Right hindlimb (tissue), 1 donor: Measurements from ENCODE around the gene VSTM5.
"Not testable (repeated sequence)": the region's sequence is repeated elsewhere in the genome, so short reads cannot be mapped to it uniquely, and the experiment has no call there.

Source experiments
- DNase-seq: peaks from one replicate; pipeline ENCODE4 v3.0.0-alpha.2; 2018

The VSTM5 gene

DNA sequence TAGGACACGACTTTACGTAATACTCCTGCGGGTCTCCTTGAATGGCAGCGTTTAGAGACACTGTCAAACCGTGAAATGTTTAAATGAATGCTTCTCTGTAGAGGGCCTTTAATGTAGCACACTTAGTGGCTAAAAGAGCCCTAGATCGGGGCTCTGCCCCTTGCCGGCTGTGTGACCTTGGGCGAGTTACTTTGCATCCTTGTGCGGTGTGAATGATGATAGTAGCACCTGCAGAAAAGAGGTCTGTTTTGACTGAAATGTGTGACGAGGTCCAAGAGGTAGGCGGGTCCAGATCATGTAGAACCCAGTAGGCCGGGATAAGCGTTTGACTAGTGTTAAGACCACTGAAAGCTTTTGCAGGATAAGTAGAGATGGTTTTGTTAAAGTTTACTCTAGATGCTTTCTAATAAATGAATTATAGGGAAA is 65.5 kb downstream of the VSTM5 start:
- DNase-seq: no peak

DNA sequence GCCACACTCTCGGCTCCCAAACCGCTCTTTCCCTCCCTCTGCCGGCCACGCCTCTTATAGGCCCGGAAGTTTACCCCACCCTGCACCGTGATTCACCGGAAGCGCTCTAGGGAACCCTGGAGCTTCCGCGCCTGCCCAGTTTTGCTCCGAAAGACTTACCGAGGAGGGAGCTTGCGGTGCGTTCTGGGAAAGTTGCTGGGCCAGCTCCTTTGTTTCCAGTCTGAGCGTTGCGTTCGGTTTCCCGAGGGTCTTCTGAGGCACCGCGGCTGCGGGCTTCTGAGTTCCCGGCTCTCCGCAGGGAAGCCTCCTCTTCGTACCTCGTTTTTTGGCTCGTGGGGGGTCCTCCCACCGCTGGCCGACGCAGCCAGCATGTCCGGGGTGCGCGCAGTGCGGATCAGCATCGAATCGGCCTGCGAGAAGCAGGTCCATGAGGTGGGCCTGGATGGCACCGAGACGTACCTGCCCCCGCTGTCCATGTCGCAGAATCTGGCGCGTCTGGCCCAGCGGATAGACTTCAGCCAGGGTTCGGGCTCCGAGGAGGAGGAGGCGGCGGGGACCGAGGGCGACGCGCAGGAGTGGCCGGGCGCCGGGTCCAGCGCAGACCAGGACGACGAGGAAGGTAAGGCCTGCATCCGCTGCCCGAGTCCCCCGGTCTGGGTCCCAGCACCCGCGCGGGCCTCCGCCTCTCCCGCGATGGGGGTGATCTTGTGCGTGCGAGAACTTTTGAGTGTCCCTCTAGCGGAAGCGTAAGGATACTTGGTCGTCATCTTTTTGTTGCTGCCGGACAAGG is 66.1 kb downstream of the VSTM5 start, which contains the start of gene MED17:
TSS of gene MED17 (plus strand) at position 138 of the 790 bp plus-strand sequence. CDS start at position 370, 232 bp downstream.
- peak; percentile 96 for DNase-seq

GRCh38 chr11:93783765-93784144 is 66.7 kb downstream of the VSTM5 start:
- no peak for DNase-seq

DNA sequence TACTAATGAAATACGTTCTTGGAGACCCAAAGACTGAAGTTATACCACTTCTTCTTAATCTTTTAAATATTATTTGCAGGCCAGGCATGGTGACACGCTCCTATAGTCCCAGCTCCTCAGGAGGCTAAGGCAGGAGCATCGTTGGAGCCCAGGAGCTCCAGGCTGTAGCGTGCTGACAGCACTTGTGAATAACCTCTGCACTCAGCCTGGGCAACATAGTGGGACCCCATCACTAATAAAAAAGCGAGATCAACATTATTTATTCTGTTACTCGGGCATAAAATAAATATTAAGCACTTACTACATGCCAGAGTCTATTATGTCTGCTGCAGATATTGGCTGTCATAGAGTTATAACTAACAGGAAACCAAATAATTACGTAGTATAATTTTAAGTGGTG is 67.1 kb downstream of the VSTM5 start:
- no peak for DNase-seq

- no peak for DNase-seq
These were observed 75.1 kb downstream of the VSTM5 start for GRCh38 chr11:93775289-93775688.

GRCh38 chr11:93774560-93774959 is 75.9 kb downstream of the VSTM5 start:
- not testable (repeated sequence) for DNase-seq

GRCh38 chr11:93773601-93774200 is 76.7 kb downstream of the VSTM5 start:
- DNase-seq: no peak

- DNase-seq: no peak
These were observed 77.4 kb downstream of the VSTM5 start for GRCh38 chr11:93773045-93773477.

GRCh38 chr11:93772123-93772522 is 78.3 kb downstream of the VSTM5 start:
- DNase-seq: no peak

- no peak for DNase-seq
These were observed 80.3 kb downstream of the VSTM5 start for GRCh38 chr11:93770160-93770559.
